Osteocyte (in vitro differentiated cells): ENCODE data around the gene NDUFB11. TPM values are rescaled to one million over a fixed set of nuclear protein-coding genes. Genes with fewer than 3 reads are reported as not detected.
"Not testable (repeated sequence)": the region's sequence is repeated elsewhere in the genome, so short reads cannot be mapped to it uniquely, and the experiment has no call there.

Experiments used
- DNase-seq: peaks from one replicate; pipeline ENCODE4 v3.0.0; 2021; ENCODE audit warnings: mixed read lengths; ENCODE audit not compliant: unreplicated experiment; ENCODE audit errors: extremely low spot score
- H3K27ac Mint-ChIP-seq: one replicate; pipeline ENCODE4 v1.8.0; 2021; ENCODE audit warnings: mild to moderate bottlenecking, mixed read lengths; ENCODE audit not compliant: unreplicated experiment
- H3K27me3 Mint-ChIP-seq: one replicate; pipeline ENCODE4 v1.8.0; 2021; ENCODE audit warnings: mixed read lengths; ENCODE audit not compliant: unreplicated experiment
- H3K36me3 Mint-ChIP-seq: one replicate; pipeline ENCODE4 v1.8.0; 2021; ENCODE audit warnings: mixed read lengths; ENCODE audit not compliant: unreplicated experiment
- H3K4me1 Mint-ChIP-seq: one replicate; pipeline ENCODE4 v1.8.0; 2021; ENCODE audit warnings: mixed read lengths; ENCODE audit not compliant: unreplicated experiment
- H3K4me3 Mint-ChIP-seq: one replicate; pipeline ENCODE4 v1.8.0; 2021; ENCODE audit warnings: mild to moderate bottlenecking, moderate library complexity, mixed read lengths; ENCODE audit not compliant: unreplicated experiment
- H3K9me3 Mint-ChIP-seq: one replicate; pipeline ENCODE4 v1.8.0; 2021; ENCODE audit warnings: mixed read lengths; ENCODE audit not compliant: unreplicated experiment
- total RNA-seq: library from RNA; stranded (reverse); gene quantifications from 2 replicates; pipeline ENCODE4 v1.2.1, GENCODE V29; 2021
- TF ChIP-seq, protein P1 (sequence below): fragments of 200-600 bp; sonication (generic); IDR thresholded peaks from 2 replicates; pipeline ENCODE4 v1.5.0; 2021; ENCODE audit warnings: antibody characterized with exemption, mild to moderate bottlenecking, moderate library complexity

The NDUFB11 gene
- total RNA-seq, 1 donor from 2014 or later: 83.6 TPM

DNA sequence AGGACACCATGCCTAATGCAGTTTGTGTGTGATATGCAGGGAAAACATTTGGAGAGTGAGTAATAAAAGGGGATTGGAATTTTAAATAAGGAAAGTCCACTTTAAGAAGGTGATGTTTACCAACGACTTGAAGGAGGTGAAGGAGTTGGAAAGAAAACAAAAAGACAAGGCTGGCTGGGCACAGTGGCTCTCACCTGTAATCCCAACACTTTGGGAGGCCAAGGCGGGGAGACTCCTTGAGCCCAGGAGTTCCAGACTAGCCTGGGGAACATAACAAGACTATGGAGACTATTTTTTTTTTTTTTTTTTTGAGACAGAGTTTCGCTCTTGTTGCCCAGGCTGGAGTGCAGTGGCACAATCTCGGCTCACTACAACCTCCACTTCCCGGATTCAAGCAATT, 11.0 kb downstream of the NDUFB11 start:
- Mint-ChIP-seq H3K27ac (no peak overlapping the region), H3K9me3 (no peaks in the 10 kb centered on the region), H3K4me3 (no peak overlapping the region), H3K36me3 (no peaks in the 10 kb centered on the region), H3K4me1 (peaks cover 2% of the 10 kb centered on the region), H3K27me3 (no peaks in the 10 kb centered on the region)
- TF ChIP-seq, protein P1, sequence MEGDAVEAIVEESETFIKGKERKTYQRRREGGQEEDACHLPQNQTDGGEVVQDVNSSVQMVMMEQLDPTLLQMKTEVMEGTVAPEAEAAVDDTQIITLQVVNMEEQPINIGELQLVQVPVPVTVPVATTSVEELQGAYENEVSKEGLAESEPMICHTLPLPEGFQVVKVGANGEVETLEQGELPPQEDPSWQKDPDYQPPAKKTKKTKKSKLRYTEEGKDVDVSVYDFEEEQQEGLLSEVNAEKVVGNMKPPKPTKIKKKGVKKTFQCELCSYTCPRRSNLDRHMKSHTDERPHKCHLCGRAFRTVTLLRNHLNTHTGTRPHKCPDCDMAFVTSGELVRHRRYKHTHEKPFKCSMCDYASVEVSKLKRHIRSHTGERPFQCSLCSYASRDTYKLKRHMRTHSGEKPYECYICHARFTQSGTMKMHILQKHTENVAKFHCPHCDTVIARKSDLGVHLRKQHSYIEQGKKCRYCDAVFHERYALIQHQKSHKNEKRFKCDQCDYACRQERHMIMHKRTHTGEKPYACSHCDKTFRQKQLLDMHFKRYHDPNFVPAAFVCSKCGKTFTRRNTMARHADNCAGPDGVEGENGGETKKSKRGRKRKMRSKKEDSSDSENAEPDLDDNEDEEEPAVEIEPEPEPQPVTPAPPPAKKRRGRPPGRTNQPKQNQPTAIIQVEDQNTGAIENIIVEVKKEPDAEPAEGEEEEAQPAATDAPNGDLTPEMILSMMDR: no peak
- DNase-seq: no peak

DNA sequence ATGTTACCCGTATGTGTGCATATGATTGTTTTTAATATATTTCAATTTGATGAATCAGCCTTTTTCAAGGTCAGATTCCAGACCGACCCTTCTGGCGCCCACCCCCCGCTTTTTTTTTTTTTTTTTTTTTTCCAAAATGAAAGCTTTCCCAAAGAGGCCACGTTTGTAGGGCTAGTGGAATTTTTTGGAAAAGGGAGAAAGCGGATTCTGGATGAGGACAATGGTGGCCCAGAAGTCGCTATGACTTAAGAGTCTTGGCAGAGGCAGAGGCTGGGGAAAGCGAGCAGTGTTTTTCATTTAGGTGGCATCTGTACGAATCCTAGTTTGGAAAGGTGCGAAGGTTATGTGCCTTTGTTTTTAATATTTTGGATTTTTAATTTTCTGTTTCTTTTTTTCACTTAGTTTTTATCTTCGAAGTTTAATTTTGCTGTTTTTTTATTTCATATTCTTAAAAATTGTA, 14.6 kb downstream of the NDUFB11 start:
- TF ChIP-seq, protein P1: no peak
- H3K4me3 Mint-ChIP-seq: peak overlapping the region; percentile 94
- peak overlapping the region; percentile 60 for H3K27ac Mint-ChIP-seq
- H3K4me1 Mint-ChIP-seq: peaks cover 4% of the 10 kb centered on the region
- no peaks in the 10 kb centered on the region for H3K36me3 Mint-ChIP-seq
- DNase-seq: no peak
- H3K27me3 Mint-ChIP-seq: no peaks in the 10 kb centered on the region
- H3K9me3 Mint-ChIP-seq: no peaks in the 10 kb centered on the region

DNA sequence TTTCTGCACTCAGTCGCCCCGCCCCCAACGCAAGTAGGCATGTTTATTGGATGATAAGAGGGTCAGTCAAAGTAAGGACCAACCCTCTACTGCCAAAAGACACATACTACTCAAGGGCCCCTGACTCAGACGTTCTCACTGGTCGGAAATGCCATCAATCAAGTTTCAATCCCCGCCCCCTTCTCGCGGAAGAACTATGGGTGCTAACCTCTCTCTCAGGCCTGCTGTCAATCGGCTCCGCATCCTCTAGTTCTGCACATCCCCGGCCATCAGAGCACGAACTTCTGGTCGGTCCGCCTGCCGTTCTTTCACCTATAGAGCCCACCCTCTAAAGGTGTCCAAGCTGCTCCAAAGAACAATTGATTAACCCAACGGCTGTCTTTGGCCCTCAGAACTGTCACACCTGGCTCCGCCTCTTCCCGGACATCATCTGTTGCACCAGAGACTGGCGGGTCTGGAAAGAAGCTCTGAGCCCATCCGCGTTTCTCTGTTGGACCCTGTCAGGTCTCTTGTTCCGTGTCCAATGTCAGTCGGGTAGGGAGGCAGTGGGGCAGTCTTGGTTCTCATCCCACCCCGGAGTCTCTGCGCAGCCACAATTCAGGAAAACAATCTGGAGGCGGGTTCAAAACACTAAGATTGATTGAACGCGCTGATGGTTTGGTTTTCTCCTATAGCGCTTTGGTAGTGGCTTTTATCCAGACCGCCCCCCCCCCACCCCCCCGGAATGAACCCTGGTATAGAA, 15.2 kb downstream of the NDUFB11 start:
- peak overlapping the region; percentile 94 for H3K4me3 Mint-ChIP-seq
- no peaks in the 10 kb centered on the region for H3K9me3 Mint-ChIP-seq
- DNase-seq: peak; percentile 95

DNA sequence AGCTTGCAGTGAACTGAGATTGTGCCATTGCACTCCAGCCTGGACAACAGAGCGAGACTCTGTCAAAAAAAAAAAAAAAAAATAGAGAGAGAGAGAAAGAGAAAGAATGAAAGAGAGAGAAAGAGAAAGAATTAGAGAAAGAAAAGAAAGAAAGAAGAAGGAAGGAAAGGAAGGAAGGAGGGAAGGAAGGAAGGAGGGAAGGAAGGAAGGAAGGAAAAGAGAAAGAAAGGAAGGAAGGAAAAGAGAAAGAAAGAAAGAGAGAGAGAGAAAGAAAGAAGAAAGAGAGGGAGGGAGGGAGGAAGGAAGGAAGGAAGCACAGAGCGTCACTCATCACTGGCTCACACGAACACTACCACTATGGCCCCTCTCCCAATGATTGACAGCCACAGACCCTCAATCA, 20.0 kb downstream of the NDUFB11 start:
- not testable (repeated sequence) for H3K9me3 Mint-ChIP-seq, H3K27ac Mint-ChIP-seq, H3K4me3 Mint-ChIP-seq, H3K27me3 Mint-ChIP-seq, H3K4me1 Mint-ChIP-seq, H3K36me3 Mint-ChIP-seq, DNase-seq

More for the DNA sequence above, 15.2 kb downstream of the NDUFB11 start:
- no peaks in the 10 kb centered on the region for H3K36me3 Mint-ChIP-seq
- H3K4me1 Mint-ChIP-seq: peaks cover 4% of the 10 kb centered on the region
- no peaks in the 10 kb centered on the region for H3K27me3 Mint-ChIP-seq
- TF ChIP-seq, protein P1: no peak
- peak overlapping the region; percentile 97 for H3K27ac Mint-ChIP-seq

DNA sequence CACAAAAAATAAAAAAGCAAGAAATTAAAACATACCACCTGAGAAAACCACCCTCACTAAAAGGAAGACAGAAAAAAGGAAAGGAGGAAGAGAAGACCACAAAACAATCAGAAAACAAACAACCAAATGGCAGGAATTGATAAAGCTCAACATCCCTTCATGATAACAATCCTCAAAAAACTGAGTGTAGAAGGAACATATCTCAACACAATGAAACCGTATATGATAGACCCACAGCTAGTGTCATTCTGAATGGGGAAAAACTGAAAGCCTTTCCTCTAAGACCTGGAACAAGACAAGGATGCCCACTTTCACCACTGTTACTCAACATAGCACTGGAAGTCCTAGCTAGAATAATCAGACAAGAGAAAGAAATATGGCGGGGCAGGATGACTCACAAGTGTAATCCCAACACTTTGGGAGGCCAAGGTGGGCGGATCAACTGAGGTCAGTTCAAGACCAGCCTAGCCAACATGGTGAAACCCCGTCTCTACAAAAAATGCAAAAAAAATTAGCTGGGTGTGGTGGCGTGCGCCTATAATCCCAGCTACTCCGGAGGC, 27.9 kb downstream of the NDUFB11 start:
- not testable (repeated sequence) for H3K4me1 Mint-ChIP-seq, DNase-seq, H3K36me3 Mint-ChIP-seq, H3K27ac Mint-ChIP-seq, H3K27me3 Mint-ChIP-seq, H3K4me3 Mint-ChIP-seq, H3K9me3 Mint-ChIP-seq

DNA sequence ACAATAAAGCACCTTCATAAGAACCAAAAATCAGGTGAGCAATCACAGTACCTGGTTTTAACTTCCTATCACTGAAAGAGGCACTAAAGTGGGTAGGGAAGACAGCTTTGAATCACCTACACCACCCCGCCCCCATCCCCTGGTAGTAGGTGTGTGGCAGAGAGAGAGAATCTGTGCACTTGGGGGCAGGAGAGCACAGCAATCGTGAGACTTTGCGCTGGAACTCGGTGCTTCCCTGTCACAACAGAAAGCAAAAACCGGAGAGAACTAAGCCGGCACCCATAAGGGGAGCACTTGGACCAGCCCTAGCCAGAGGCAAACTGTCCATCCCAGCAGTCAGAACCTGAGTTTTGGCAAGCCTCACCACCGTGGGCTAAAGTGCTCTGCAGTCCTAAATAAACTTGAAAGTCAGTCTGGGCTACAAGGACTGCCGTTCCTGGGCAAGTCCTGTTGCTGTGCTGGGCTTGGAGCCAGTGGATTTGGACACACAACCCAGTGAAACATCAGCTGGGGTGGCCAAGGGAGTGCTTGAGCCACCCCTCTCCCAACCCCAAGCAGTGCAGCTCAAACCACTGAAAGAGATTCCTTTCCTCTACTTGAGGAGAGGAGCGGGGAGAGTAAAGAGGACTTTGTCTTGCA, 32.1 kb downstream of the NDUFB11 start:
- Mint-ChIP-seq H3K27me3 (no peaks in the 10 kb centered on the region), H3K36me3 (no peaks in the 10 kb centered on the region), H3K4me3 (no peak overlapping the region), H3K9me3 (peaks cover 9% of the 10 kb centered on the region), H3K4me1 (no peaks in the 10 kb centered on the region), H3K27ac (no peak overlapping the region)
- DNase-seq: peak; percentile 64
- TF ChIP-seq, protein P1: no peak

DNA sequence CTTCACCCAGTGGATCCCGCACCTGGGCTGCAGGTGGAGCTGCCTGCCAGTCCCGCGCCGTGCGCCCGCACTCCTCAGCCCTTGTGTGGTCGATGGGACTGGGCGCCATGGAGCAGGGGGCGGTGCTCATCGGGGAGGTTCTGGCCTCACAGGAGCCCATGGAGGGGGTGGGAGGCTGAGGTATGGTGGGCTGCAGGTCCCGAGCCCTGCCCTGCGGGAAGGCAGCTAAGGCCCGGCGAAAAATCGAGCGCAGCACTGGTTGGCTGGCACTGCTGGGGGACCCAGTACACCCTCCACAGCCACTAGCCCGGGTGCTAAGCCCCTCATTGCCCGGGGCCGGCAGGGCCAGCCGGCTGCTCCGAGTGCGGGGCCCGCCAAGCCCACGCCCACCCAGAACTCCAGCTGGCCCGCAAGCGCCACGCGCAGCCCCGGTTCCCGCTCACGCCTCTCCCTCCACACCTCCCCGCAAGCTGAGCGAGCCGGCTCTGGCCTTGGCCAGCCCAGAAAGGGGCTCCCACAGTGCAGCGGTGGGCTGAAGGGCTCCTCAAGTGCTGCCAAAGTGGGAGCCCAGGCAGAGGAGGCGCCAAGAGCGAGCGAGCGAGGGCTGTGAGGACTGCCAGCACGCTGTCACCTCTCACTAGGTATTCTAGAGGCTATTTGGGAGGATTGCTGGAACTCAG, 33.4 kb downstream of the NDUFB11 start:
- not testable (repeated sequence) for H3K4me1 Mint-ChIP-seq, H3K36me3 Mint-ChIP-seq, DNase-seq, H3K27me3 Mint-ChIP-seq, H3K9me3 Mint-ChIP-seq, H3K4me3 Mint-ChIP-seq, H3K27ac Mint-ChIP-seq
